Measurements from ENCODE around the gene TMEM258. TPM values are rescaled to one million over a fixed set of nuclear protein-coding genes. Genes with fewer than 3 reads are reported as not detected.

The TMEM258 gene
- total RNA-seq, 1 donor from 2014 or later = 117 TPM

DNA sequence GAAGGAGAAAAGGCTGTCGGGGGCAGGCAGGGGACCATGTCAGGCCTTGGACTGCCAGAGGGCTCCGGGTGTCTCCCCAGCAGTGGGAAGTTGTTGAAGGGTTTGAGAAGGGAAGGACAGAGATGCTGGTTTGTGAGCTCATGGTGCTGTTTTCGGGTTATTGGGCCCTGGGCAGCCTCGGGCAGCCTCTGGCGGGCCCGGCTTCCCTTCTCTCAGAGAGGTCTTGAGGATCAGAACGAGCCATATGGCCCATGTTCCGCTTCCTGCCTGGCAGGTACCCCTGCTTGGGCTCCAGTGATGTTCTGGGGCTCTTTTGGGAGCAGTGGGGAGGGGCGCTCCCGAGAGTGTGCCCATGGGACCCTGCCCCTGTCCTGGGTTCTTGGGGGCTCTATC lies 30.2 kb downstream of the TMEM258 start:
- no peak for DNase-seq
- no peaks in the 10 kb centered on the region for H3K9me3 ChIP-seq (replicated peaks)
- intact Hi-C loops (cut with micrococcal nuclease) = no loop called here
- H3K27me3 ChIP-seq (ENCODE audit: low read depth) = peaks cover 55% of the 10 kb centered on the region
- H3K4me3 ChIP-seq = no peak overlapping the region
- TF ChIP-seq, protein P1, sequence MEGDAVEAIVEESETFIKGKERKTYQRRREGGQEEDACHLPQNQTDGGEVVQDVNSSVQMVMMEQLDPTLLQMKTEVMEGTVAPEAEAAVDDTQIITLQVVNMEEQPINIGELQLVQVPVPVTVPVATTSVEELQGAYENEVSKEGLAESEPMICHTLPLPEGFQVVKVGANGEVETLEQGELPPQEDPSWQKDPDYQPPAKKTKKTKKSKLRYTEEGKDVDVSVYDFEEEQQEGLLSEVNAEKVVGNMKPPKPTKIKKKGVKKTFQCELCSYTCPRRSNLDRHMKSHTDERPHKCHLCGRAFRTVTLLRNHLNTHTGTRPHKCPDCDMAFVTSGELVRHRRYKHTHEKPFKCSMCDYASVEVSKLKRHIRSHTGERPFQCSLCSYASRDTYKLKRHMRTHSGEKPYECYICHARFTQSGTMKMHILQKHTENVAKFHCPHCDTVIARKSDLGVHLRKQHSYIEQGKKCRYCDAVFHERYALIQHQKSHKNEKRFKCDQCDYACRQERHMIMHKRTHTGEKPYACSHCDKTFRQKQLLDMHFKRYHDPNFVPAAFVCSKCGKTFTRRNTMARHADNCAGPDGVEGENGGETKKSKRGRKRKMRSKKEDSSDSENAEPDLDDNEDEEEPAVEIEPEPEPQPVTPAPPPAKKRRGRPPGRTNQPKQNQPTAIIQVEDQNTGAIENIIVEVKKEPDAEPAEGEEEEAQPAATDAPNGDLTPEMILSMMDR (IDR thresholded peaks at IDR 0.05; ENCODE audit: borderline replicate concordance) = no peak
- H3K36me3 ChIP-seq = no peaks in the 10 kb centered on the region
- H3K27ac ChIP-seq (replicated peaks) = no peak overlapping the region
- peaks cover 6% of the 10 kb centered on the region for H3K4me1 ChIP-seq

GRCh38 chr11:61761440-61762222 lies 30.8 kb downstream of the TMEM258 start:
- Histone ChIP-seq H3K9me3 (replicated peaks) (no peaks in the 10 kb centered on the region), H3K27me3 (ENCODE audit: low read depth) (peaks cover 55% of the 10 kb centered on the region), H3K36me3 (no peaks in the 10 kb centered on the region), H3K27ac (replicated peaks) (no peak overlapping the region), H3K4me1 (peaks cover 6% of the 10 kb centered on the region), H3K4me3 (no peak overlapping the region)
- DNase-seq = no peak
- intact Hi-C loops (cut with micrococcal nuclease) = no loop called here
- TF ChIP-seq, protein P1 (IDR thresholded peaks at IDR 0.05; ENCODE audit: borderline replicate concordance) = no peak

DNA sequence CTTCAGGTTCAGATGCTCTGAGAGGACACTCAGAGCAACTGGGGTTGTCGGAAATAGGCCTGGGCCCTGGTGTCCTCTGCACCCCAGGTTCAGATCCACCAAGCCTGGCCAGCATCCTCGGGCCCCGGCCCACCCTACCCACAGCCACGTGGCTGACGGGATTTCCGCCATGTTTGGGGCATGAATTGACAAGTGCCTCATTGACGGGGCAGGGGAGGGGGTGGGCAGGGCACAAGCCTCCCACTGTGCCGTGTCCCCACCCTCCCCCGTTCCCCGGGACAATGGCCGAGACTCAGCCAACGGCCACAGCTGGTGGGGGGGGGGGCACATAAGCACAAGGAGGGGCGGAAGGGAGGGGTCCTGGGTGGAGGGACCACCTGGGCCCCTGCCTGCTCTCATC lies 31.5 kb downstream of the TMEM258 start:
- TF ChIP-seq, protein P1 (IDR thresholded peaks at IDR 0.05; ENCODE audit: borderline replicate concordance) = no peak
- no peak for DNase-seq
- H3K4me3 ChIP-seq = no peak overlapping the region
- intact Hi-C loops (cut with micrococcal nuclease) = no loop called here
- H3K27me3 ChIP-seq (ENCODE audit: low read depth) = peaks cover 55% of the 10 kb centered on the region
- no peaks in the 10 kb centered on the region for H3K36me3 ChIP-seq
- H3K27ac ChIP-seq (replicated peaks) = no peak overlapping the region
- H3K9me3 ChIP-seq (replicated peaks) = no peaks in the 10 kb centered on the region
- H3K4me1 ChIP-seq = peaks cover 6% of the 10 kb centered on the region

DNA sequence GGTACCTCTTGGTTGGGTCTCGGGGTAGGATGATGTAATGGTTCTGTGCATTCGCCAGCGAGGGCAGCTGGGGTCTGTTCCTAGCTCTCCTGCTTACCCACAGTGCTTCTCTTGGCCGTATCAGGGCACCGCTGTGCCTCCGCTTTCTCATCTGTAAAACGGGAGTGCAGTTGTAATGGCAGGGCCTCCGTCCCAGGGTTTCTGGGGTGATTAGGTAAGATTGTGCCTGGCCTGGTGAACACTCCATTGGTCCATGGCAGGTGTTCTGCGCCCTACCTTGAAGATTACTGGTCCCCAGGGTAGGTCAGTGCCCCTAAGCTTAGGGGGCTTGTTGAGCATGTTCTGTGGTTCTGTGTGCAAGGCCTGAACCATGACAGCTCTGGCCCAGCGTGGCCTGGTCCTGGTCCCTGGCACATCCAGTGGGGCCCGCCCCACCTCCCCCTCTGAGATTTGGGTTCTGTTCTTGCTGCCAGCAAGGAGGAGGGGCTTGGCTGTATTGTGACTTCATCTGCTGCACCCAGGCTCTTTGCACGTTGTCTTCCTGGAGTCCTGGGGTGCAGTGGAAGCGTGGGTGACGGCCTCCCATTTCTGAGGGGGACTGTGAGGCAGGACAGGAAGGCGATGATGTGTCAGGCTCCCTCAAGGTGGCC lies 35.1 kb downstream of the TMEM258 start:
- Histone ChIP-seq H3K27me3 (ENCODE audit: low read depth) (peaks cover 34% of the 10 kb centered on the region), H3K36me3 (no peaks in the 10 kb centered on the region), H3K27ac (replicated peaks) (no peak overlapping the region), H3K4me1 (peaks cover 5% of the 10 kb centered on the region), H3K4me3 (no peak overlapping the region), H3K9me3 (replicated peaks) (no peaks in the 10 kb centered on the region)
- DNase-seq = no peak
- TF ChIP-seq, protein P1 (IDR thresholded peaks at IDR 0.05; ENCODE audit: borderline replicate concordance) = no peak
- intact Hi-C loops (cut with micrococcal nuclease) = no loop called here

- no peak for DNase-seq
- no peak overlapping the region for H3K4me3 ChIP-seq
- intact Hi-C loops (cut with micrococcal nuclease) = no loop called here
- no peaks in the 10 kb centered on the region for H3K36me3 ChIP-seq
- no peaks in the 10 kb centered on the region for H3K9me3 ChIP-seq (replicated peaks)
- TF ChIP-seq, protein P1 (IDR thresholded peaks at IDR 0.05; ENCODE audit: borderline replicate concordance) = no peak
- H3K4me1 ChIP-seq = peaks cover 7% of the 10 kb centered on the region
- H3K27ac ChIP-seq (replicated peaks) = no peak overlapping the region
- peaks cover 33% of the 10 kb centered on the region for H3K27me3 ChIP-seq (ENCODE audit: low read depth)
Measured at GRCh38 chr11:61756452-61757212, 35.8 kb downstream of the TMEM258 start.

Data from left ventricle myocardium inferior (tissue), 1 donor.